G401 (cell line): Measurements from ENCODE around the gene ASH1L. TPM values are rescaled to one million over a fixed set of nuclear protein-coding genes. Genes with fewer than 3 reads are reported as not detected.
"Not testable (repeated sequence)": the region's sequence is repeated elsewhere in the genome, so short reads cannot be mapped to it uniquely, and the experiment has no call there.

Source experiments
- DNase-seq: peaks from one replicate; pipeline ENCODE4 v3.0.0-alpha.2; 2015; ENCODE audit warnings: low spot score
- in situ Hi-C: cut with HindIII; loops from 2 replicates; pipeline ENCODE4 v1.10.0; 2016; ENCODE audit warnings: low sequenced_read_pairs, mixed read lengths
- total RNA-seq: library from RNA; depleted of rRNA; stranded (reverse); fragments of >200 nt; shearing (Covaris generic); gene quantifications from 2 replicates; pipeline ENCODE4 v1.2.3, GENCODE V29; 2014

ASH1L gene
- total RNA-seq, 1 experiment from 2014 or later = 15.6 TPM

DNA sequence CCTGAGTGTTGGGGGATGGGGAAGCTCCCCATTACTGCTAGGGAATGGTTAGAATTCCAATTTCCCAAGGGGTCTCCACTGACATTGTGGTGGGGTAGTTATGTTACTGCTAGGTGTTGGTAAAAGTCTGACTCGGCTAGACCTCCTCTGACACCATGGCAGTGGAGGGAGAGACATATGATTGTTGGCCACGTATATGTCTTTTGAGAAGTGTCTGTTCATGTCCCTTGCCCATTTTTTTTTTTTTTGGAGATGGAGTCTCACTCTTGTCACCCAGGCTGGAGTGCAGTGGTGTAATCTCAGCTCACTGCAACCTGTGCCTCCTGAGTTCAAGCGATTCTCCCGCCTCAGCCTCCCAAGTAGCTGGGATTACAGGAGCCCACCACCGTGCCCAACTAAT lies 176.8 kb downstream of the ASH1L start:
- in situ Hi-C loops = not testable (repeated sequence)

DNA sequence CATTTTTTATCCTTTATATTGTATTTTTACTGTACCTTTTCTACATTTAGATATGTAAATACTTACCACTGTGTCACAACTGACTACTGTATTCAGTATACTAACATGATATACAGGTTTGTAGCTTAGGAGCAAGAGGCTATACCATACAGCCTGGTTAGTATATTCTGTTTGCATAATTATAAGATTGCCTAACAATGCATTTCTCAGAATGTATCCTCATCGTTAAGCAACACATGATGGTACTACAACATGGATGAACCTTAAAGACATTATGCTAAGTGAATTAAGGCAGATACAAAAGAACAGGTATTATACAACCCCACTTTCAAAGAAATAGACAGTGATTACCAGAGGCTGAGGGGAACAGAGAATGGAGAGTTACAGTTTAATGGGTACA lies 179.2 kb downstream of the ASH1L start:
- DNase-seq = no peak
- in situ Hi-C loops = no loop called here

More for the DNA sequence above, 176.8 kb downstream of the ASH1L start:
- DNase-seq = not testable (repeated sequence)

- in situ Hi-C loops = no loop called here
- DNase-seq = peak; percentile 81
Observed at GRCh38 chr1:155379631-155380090, 182.9 kb downstream of the ASH1L start.

- in situ Hi-C loops = no loop called here
- DNase-seq = no peak
Observed at GRCh38 chr1:155379180-155379579, 183.4 kb downstream of the ASH1L start.

- in situ Hi-C loops = no loop called here
- no peak for DNase-seq
Observed at GRCh38 chr1:155360051-155360450, 202.6 kb downstream of the ASH1L start.

GRCh38 chr1:155352631-155353030 lies 210.0 kb downstream of the ASH1L start:
- DNase-seq = no peak
- in situ Hi-C loops = no loop called here

DNA sequence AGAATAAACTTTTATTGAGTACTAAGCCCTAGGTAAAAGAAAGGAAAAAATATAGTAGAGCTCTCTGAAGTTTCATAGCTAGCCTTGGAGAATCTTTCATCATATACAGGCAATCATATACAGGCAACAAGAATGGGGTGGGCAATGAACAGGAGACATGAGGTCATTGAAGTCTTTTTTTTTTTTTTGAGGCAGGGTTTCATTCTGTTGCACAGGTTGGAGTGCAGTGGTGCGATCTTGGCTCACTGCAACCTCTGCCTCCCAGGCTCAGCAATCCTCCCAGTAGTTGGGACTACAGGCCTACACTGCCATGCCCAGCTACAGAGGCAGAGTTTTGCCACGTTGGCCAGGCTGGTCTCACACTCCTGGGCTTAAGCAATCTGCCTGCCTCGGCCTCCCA lies 219.8 kb downstream of the ASH1L start:
- no peak for DNase-seq
- in situ Hi-C loops = no loop called here

DNA sequence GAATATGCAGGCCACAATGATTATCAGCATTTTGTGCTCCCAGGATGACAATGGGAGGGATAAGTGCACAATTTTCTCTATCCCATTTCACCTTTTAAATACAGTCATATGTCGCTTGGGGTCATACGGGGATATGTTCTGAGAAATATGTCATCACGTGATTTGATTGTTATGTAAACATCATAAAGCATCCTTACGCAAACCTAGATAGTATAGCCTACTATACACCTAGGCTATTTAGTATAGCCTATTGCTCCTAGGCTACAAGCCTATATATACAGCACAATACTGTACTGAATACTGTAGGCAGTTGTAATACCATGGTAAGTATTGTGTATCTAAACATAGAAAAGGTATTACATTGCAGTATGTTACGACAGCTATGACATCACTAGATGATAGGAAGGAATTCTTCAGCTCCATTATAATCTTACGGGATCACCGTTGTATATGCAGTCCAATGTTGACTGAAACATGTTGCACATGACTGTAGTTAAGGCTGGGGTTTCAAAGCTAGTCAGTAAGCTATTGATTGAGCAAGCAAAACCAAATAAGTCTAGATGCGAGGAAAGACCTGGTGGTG lies 223.0 kb downstream of the ASH1L start:
- no peak for DNase-seq
- in situ Hi-C loops = no loop called here

DNA sequence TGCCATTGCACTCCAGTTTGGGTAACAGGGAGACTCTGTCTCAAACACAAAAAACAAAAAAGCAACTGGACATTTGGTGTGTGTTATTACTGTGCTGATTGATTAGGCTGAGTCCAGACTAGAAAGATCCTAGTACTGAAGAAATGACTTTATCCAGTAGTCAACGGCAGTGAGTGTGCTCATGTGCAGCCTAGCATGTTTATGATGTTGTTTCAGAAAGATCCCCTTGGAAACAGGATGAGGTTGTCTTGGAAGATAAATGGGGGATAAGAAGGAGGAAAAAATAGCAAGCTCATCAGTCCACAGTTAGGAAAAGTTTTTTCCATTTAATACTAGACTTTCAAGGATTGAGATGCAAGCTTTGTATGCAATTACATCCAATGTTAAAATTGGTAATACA lies 227.6 kb downstream of the ASH1L start:
- in situ Hi-C loops = no loop called here

GRCh38 chr1:155329980-155330598 lies 232.5 kb downstream of the ASH1L start:
- in situ Hi-C loops = no loop called here
- DNase-seq = no peak

More for the DNA sequence above, 227.6 kb downstream of the ASH1L start:
- DNase-seq = no peak

GRCh38 chr1:155328856-155329255 lies 233.7 kb downstream of the ASH1L start:
- in situ Hi-C loops = not testable (repeated sequence)

GRCh38 chr1:155327981-155328380 lies 234.6 kb downstream of the ASH1L start:
- in situ Hi-C loops = no loop called here
- DNase-seq = no peak

More at GRCh38 chr1:155328856-155329255, 233.7 kb downstream of the ASH1L start:
- DNase-seq = not testable (repeated sequence)

DNA sequence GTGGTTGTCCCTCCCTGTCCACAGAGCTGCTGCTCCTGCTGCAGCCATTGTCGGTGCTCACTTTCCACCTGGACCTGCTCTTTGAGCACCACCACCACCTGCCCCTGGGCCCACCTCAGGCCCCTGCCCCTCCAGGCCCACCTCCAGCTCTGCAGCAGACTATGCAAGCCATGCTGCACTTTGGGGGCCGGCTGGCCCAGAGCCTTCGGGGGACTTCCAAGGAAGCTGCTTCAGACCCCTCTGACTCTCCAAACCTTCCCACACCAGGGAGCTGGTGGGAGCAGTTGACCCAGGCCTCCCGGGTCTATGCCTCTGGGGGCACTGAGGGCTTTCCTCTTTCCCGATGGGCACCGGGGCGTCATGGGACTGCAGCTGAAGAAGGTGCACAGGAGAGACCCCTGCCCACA lies 236.0 kb downstream of the ASH1L start:
- no peak for DNase-seq
- in situ Hi-C loops = no loop called here

GRCh38 chr1:155326020-155326526 lies 236.5 kb downstream of the ASH1L start:
- in situ Hi-C loops = no loop called here
- DNase-seq = no peak

DNA sequence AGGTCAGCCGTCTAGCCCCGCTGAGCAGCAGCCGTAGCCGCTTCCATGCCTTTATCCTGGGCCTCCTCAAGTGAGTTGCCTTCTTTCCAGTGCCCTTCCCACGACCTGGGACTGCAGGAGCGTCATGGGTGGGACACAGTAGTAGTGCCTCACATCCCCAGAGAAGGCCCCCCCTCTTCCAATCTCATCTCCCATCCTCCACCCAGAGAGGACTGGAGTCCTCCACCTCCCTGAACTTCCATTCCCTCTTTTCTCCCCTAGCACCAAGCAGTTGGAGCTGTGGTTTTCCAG lies 237.1 kb downstream of the ASH1L start:
- in situ Hi-C loops = no loop called here
- DNase-seq = no peak

DNA sequence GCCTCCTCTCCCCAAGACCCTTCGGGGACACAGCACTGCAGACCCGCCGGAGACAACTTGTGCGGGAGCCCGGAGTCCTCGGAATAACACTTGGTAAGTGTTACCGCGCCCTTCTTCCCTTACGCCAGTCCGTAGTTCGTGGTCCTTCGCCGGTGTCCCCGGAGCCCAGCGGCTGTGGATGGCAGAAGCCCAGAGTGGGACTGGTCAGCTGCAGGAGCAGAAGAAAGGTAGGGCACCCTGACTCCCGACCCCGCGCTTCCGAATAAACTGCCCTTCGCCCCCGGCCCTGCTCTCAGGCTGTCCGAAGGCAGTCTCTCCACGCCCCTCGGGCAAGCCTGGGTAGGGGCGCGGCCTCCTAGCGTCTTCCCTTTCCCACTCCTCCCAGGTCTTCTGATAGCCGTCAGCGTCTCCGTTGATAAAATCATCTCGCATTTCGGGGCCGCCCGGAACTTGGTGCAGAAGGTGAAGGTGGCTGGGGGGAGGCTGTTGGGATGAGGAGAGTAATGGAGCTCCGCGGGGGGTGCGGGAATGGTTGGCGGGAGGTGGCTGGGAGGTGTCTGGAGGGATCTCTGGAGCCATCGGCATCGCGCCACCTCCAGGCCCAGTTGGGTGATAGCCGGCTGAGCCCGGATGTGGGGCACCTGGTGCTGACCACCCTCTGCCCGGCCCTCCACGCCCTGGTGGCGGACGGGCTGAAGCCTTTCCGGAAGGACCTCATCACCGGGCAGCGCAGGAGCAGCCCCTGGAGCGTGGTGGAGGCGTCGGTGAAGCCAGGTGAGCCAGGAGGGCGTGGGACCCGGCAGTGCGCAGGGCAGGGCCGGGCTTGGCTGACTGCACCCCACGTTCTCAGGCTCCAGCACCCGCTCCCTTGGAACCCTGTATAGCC lies 237.6 kb downstream of the ASH1L start:
- in situ Hi-C loops = no loop called here

GRCh38 chr1:155324037-155324716 lies 238.4 kb downstream of the ASH1L start:
- in situ Hi-C loops = no loop called here
- DNase-seq = peak; percentile 93

More for the DNA sequence above, 237.6 kb downstream of the ASH1L start:
- DNase-seq = peak; percentile 47

DNA sequence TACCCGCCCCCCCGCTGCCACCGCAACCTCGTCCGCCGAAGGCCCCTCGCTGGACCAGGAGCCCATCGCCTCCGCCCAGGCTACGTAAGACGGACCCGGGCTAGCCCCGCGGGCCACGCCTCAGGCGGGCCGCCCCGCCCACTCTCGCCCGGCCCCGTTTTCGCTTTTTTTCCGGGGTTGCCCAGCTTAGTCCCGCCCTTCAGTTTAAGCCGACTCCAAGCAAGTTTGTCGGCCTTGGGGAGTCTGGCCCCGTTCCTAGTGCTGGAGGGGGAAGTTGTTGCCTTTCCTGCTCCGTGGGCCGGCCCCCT lies 238.9 kb downstream of the ASH1L start:
- DNase-seq = peak; percentile 58
- in situ Hi-C loops = no loop called here

DNA sequence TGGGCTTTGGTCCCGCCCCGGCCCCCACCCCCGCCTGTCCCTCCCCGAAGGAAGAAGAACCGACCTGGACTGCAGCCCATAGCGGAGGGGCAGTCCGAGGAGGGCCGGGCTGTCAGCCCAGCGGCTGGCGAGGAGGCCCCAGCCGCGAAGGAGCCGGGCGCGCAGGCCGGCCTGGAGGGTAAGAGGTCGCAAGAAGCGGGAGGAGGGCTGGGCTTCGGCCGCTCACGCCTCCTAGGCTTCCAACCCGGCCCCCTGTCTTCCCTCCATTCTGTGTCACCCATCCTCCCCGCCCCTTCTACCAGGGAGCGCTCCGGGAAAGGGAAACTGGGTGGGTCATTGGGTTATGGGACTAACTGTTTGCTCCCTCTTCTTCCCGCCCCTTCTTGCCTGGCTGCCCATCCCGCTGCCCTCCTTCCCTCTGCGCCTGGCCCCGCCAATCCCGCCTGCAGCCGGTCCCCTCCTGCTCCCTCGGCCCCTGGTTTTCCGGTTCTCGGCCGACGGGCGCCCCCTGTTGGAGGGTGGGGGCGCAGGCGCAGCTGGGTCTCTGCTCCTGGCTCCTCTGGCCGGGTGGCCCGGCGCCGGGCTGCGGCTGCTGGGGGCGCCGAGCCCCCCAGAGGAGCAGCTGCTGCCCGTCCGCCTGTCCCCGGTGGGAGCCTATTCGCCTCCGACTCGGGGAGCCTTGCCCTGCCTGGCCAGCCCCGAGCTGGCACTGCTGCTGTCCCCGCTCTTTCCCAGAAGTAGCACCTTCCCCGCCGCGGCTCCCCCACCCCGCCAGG lies 239.5 kb downstream of the ASH1L start:
- DNase-seq = peak; percentile 83
- in situ Hi-C loops = no loop called here
